Neural cell (in vitro differentiated cells): ENCODE measurements around the gene FXYD6.

Experiments
- EP300 ChIP-seq: fragments of 450-650 bp; conservative IDR thresholded peaks from 2 replicates; pipeline ENCODE4 v1.6.1; 2014; ENCODE audit warnings: antibody characterized with exemption, mild to moderate bottlenecking, moderate library complexity; ENCODE audit not compliant: poor library complexity, severe bottlenecking
- MXI1 ChIP-seq: fragments of 450-650 bp; conservative IDR thresholded peaks from 2 replicates; pipeline ENCODE4 v1.6.1; 2014; ENCODE audit warnings: antibody characterized with exemption, mild to moderate bottlenecking; ENCODE audit not compliant: poor library complexity, severe bottlenecking
- POLR2AphosphoS5 ChIP-seq: IDR thresholded peaks from 2 replicates; pipeline ENCODE4 v1.6.1; 2012
- SMC3 ChIP-seq: fragments of 450-650 bp; conservative IDR thresholded peaks from 2 replicates; pipeline ENCODE4 v1.6.1; 2014; ENCODE audit warnings: antibody characterized with exemption, mild to moderate bottlenecking, moderate library complexity; ENCODE audit not compliant: poor library complexity
- TAF1 ChIP-seq: IDR thresholded peaks from 2 replicates; pipeline ENCODE4 v1.6.1; 2012; ENCODE audit warnings: low read depth
- TF ChIP-seq, protein P1 (sequence below): fragments of 450-650 bp; IDR thresholded peaks from 2 replicates; pipeline ENCODE4 v1.5.1; 2014; ENCODE audit warnings: antibody characterized with exemption, mild to moderate bottlenecking, moderate library complexity; ENCODE audit not compliant: poor library complexity, severe bottlenecking
- TF ChIP-seq, protein P2 (sequence below): IDR thresholded peaks from 2 replicates; pipeline ENCODE4 v1.6.1; 2012; ENCODE audit warnings: borderline replicate concordance

DNA sequence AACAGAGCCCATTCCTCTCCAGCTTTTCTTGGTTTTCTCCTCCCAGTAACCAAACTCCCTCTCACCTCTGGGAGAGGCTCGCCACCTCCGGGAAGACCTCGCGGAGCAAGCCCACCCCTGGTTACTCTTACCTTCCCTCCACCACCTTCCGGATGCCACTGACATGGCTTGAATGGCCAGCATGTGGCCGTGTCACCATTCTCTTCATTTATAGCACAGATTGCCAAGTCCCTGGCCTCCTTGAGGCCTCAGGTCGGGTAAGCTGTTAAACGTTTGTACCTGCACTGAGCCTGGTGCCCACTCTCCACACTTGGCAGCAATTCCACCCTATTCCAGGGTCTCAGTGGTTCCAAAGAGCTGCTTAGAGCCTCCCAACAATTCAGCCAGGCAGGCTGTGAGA is 43.9 kb downstream of the FXYD6 start:
- no peak for TF ChIP-seq SMC3
- TF ChIP-seq MXI1, result no peak
- no peak for TF ChIP-seq EP300
- TF ChIP-seq, protein P1, sequence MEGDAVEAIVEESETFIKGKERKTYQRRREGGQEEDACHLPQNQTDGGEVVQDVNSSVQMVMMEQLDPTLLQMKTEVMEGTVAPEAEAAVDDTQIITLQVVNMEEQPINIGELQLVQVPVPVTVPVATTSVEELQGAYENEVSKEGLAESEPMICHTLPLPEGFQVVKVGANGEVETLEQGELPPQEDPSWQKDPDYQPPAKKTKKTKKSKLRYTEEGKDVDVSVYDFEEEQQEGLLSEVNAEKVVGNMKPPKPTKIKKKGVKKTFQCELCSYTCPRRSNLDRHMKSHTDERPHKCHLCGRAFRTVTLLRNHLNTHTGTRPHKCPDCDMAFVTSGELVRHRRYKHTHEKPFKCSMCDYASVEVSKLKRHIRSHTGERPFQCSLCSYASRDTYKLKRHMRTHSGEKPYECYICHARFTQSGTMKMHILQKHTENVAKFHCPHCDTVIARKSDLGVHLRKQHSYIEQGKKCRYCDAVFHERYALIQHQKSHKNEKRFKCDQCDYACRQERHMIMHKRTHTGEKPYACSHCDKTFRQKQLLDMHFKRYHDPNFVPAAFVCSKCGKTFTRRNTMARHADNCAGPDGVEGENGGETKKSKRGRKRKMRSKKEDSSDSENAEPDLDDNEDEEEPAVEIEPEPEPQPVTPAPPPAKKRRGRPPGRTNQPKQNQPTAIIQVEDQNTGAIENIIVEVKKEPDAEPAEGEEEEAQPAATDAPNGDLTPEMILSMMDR, result no peak
- TF ChIP-seq, protein P2, sequence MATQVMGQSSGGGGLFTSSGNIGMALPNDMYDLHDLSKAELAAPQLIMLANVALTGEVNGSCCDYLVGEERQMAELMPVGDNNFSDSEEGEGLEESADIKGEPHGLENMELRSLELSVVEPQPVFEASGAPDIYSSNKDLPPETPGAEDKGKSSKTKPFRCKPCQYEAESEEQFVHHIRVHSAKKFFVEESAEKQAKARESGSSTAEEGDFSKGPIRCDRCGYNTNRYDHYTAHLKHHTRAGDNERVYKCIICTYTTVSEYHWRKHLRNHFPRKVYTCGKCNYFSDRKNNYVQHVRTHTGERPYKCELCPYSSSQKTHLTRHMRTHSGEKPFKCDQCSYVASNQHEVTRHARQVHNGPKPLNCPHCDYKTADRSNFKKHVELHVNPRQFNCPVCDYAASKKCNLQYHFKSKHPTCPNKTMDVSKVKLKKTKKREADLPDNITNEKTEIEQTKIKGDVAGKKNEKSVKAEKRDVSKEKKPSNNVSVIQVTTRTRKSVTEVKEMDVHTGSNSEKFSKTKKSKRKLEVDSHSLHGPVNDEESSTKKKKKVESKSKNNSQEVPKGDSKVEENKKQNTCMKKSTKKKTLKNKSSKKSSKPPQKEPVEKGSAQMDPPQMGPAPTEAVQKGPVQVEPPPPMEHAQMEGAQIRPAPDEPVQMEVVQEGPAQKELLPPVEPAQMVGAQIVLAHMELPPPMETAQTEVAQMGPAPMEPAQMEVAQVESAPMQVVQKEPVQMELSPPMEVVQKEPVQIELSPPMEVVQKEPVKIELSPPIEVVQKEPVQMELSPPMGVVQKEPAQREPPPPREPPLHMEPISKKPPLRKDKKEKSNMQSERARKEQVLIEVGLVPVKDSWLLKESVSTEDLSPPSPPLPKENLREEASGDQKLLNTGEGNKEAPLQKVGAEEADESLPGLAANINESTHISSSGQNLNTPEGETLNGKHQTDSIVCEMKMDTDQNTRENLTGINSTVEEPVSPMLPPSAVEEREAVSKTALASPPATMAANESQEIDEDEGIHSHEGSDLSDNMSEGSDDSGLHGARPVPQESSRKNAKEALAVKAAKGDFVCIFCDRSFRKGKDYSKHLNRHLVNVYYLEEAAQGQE, result no peak
- no peak for TF ChIP-seq POLR2AphosphoS5
- TF ChIP-seq TAF1, result no peak
